Ishikawa (cell line): Measurements from ENCODE around the gene CCDC146.

Experiments
- CREB1 ChIP-seq: IDR thresholded peaks from 2 replicates; pipeline ENCODE4 v1.6.1; 2012; ENCODE audit warnings: low read depth
- MAX ChIP-seq: IDR thresholded peaks from 2 replicates; pipeline ENCODE4 v1.6.1; 2012
- NFIC ChIP-seq: IDR thresholded peaks from 2 replicates; pipeline ENCODE4 v1.6.1; 2012
- REST ChIP-seq: IDR thresholded peaks from 2 replicates; pipeline ENCODE4 v1.6.1; 2012; ENCODE audit warnings: low read depth, mild to moderate bottlenecking
- YY1 ChIP-seq: IDR thresholded peaks from 2 replicates; pipeline ENCODE4 v1.6.1; 2012; ENCODE audit warnings: low read depth

DNA sequence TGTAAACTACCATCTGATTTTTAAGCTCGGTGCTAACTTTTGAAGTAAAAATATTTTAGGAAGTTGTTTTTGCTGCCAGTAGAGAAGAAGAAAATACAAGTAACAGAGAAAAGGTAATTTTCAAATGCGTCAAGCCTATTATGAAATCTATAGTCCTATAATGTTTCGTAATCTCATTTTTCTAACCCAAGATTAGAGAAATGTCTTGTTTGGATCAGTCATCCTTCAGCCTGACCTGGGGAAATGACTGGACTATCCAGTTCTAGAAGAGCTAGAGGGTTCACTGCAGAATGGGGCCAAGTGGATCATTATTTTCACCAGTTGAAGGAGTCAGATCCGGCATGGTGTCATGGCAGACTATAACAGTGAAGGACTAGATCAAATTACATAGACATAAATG lies 139.9 kb downstream of the CCDC146 start:
- TF ChIP-seq MAX (no peak), CREB1 (no peak), NFIC (no peak), REST (no peak), YY1 (no peak)
